Epidermal melanocyte (primary cell): Measurements from ENCODE around the gene MAPK12.
A peak's percentile ranks its signal among the peaks of the same experiment; 100 is the strongest.

Experiments
- DNase-seq: peaks from one replicate; pipeline ENCODE4 v3.0.0; 2011; ENCODE audit warnings: low spot score; ENCODE audit not compliant: insufficient read length

MAPK12 gene

DNA sequence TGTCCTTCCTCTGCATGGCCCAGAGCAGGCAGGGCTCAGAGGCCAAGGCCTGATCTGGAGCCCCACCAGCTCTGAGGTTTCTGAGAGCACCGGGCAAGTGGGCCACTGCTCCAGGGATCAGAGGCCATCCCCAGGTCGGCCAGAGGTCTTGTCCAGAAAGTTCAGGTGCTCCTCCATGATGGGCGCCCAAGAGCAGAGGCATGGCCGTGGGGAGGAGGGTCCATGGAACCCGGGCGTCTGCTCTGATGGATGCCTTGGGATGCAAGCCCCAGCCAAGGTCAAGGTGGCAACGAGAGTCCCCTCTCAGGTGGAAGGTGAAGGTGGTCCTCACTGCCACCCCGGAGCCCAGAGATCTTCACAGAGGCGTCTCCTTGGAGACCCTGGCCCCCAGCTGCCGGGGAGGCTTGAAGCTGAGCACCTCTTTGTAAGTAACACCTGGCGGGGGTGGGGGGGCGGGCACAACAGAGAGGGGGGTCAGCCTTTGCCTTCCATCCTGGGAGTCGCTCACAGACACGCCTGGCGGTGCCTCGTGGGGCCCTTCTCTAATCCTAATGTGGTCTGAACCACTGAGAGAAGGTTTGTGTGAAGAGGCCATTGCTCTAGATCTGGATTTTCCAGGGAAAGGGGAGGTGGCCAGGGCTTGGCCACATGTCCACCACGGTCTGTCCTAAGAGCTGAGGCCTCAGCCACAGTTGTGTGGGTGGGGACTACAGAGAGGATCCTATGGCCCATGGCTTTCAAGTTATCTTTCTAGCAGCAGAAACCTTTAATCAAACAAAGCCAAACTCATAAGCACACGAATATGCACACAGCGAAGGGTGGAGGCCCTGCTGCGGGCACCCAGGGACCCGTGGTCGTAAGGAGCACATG, 8.2 kb downstream of the MAPK12 start:
- DNase-seq, result no peak

- peak; percentile 90 for DNase-seq
Observed at GRCh38 chr22:50252082-50253045, 9.1 kb downstream of the MAPK12 start.

GRCh38 chr22:50251477-50252081, 9.9 kb downstream of the MAPK12 start:
- DNase-seq, result no peak

GRCh38 chr22:50250555-50251476, 10.7 kb downstream of the MAPK12 start, which contains the start of gene HDAC10:
Gene HDAC10 (minus strand): TSS chr22:50251265. CDS start chr22:50251032, 233 bp downstream.
- peak; percentile 81 for DNase-seq

DNA sequence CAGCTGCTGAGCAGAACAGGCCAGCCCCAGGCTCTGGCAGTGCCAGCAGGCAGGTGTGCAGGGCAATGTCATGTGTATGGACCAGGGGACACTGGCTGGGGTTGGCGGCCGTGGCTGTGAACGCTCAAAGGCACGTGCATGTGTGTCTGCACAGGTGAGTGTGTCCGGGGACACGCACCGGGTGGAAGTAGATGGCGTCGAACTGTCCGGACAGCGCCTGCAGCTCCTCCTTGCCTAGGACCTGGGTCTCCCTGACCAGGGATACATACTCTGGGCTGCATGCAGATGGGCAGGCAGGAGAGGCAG, 11.3 kb downstream of the MAPK12 start:
- DNase-seq, result no peak

- no peak for DNase-seq
Observed at GRCh38 chr22:50249341-50250248, 11.9 kb downstream of the MAPK12 start.

DNA sequence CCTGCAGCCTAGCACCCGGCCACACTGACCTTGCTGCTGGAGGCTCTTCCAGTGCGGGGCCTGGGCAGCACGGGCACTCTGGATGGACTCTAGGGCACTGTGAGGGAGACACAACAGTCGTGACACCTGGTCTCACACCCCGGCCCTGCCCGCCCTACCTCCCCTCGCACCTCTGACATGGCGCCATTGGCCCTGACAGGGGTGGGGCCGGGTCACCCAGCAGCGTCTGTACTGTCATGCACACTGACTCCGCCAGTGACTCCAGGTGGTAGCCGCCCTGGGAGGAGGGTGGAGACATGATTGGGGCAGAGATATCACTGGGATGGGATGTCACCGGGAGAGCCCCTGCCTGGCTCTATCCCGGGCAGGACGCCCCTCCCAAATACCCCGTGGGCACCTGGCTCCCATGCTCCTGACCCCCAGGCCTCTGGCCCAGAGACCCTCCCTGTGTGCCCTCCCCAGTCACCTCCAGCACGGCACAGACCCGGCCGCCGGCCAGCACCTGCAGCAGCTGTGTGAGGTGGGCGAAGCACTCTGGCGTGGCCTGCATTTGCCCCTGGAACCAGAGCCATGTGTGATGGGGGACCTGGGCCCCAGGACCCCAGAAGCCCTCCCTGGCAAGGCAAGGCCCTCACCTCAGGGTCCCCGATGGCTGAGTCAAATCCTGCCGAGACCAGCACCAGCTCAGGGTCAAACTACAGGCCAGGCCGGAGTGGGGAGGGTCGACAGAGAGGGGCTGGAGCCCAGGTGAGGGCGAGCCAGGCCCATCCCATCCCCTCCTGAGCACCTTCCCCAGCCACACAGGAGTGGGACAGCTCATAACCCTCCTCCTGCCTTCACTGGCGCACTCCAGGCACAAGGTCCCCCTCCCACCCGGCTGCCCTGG, 13.0 kb downstream of the MAPK12 start:
- no peak for DNase-seq

DNA sequence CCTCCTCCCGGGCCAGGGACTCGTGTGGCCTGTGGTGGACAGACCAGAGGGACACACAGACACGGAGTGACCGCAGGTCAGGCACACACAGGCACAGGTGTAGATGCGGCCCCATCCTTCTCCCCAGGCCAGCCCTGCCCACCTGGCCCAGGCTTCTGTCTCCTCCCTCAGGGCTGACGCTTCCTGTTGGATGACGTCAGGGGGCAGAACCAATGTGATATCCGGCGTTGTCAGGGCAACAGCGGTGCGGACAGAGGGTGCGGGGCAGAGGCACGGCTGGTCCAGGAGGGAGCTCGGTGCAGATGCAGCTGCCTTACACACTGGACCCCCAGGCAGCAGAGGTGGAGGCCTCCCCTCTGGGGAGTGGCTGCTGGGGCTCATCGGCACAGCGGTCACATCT, 13.7 kb downstream of the MAPK12 start:
- no peak for DNase-seq

- no peak for DNase-seq
Observed at GRCh38 chr22:50246242-50247175, 15.0 kb downstream of the MAPK12 start.

GRCh38 chr22:50245214-50246072, 16.0 kb downstream of the MAPK12 start:
- no peak for DNase-seq

DNA sequence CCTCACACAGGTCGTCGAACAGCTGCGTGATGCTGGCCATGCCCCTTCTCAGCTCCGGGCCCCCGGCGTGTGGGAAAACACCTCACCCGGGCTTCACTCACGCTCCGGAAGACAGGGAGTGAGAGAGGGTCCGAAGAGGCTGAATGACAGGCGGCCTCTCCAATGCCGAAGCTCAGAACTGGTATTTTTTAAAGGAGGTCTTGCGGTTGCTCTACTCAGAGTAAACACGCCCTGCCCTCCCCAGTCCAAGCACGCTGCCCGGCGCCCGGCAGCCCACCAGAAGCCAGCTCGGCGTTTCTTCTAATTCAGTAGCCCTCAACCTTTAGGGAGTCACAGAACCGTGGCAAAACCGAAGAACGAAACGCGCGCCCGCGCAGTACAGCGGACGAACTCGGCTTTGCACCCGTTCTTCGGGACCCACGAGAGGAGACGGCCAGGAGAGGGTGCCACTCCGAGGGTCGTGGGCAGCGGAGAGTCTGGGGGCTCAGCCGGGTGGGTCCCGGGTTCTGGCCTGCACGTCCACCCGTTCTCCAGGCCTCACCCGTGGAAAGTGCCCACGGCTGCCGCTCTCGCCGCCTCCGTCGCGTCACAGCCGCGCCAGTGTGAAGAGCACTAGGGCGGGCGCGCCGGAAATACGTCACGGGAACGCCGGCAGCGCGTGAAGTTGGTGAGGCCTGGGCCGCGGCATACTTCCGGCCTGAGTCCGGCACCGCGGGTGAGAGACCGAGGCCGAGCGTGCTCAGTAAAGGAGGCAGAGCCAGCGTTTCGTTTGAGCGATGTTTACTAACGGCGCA, 16.9 kb downstream of the MAPK12 start, which contains the start of gene TUBGCP6:
Gene TUBGCP6, minus strand, starts transcription at position 604 of the 794 bp plus-strand sequence. Its CDS starts 564 bp downstream, at position 40.
- DNase-seq, result peak; percentile 96

DNA sequence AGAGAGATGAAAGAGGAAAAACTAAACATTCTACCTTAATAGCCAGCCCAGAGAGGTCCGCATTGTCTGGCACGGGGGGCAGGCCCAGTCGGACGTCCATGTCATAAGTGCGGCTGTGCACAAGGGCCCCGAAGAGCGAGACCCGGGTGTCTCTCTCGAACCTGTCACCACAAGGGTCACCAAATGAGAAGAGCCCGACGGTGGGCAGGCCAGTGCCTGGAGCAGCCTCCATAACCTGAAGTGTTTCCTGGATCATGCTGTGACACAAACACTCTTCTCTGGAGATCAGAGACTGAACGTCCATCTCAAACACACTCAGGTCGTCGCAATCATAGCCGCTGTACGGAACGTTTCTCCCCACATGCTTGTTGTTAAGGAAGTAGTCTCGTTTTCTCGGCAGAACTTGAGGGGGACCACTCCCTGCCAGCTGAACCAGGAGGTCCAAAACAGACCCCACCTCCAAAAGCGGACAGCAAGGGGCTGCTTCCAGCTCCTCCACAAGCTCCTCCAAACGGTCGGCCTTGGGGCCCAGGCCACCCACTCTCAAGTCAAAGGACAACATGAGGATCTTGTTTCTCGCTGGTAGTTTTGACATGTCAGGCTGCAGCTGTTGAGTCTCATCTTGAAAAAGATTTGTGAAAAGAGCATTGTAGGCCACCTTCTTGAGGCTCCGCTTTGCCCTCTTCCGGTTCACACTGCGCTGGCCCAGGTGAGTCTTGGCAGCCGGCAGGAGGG, 17.6 kb downstream of the MAPK12 start:
- no peak for DNase-seq

GRCh38 chr22:50242406-50242949, 19.0 kb downstream of the MAPK12 start:
- no peak for DNase-seq

- no peak for DNase-seq
Observed at GRCh38 chr22:50238755-50239154, 22.7 kb downstream of the MAPK12 start.
